Upper lobe of left lung (tissue), 6 donors: ENCODE data around the gene LAMA2. TPM values are rescaled to one million over a fixed set of nuclear protein-coding genes. Genes with fewer than 3 reads are reported as not detected.

Experiments used
- ATAC-seq, 2 donors: fragments of 200-7000 bp; cut with Tn5 transposase; one replicate each; pipeline ENCODE4 v1.9.1; 2022; ENCODE audit warnings: mild to moderate bottlenecking in 2 of 2, moderate library complexity in 2 of 2; ENCODE audit not compliant: low FRiP score in 2 of 2
- DNase-seq, 2 donors: peaks; one replicate each; pipeline ENCODE4 v3.0.0-alpha.2; 2019 to 2020
- H3K27ac ChIP-seq, 4 donors: fragments of 200-600 bp; sonication (generic); one replicate each; pipeline ENCODE4 v1.5.1; 2016 to 2019
- H3K27me3 ChIP-seq, 4 donors: fragments of 200-600 bp; sonication (generic); one replicate each; pipeline ENCODE4 v1.5.1; 2017 to 2019
- H3K36me3 ChIP-seq, 4 donors: fragments of 200-600 bp; sonication (generic); one replicate each; pipeline ENCODE4 v1.5.1; 2016 to 2019
- H3K4me1 ChIP-seq, 4 donors: fragments of 200-600 bp; sonication (generic); one replicate each; pipeline ENCODE4 v1.5.1; 2018 to 2019
- H3K4me3 ChIP-seq, 4 donors: fragments of 200-600 bp; sonication (generic); one replicate each; pipeline ENCODE4 v1.5.1; 2017 to 2019; ENCODE audit warnings: mild to moderate bottlenecking in 2 of 4, moderate library complexity in 1 of 4
- H3K9me3 ChIP-seq, 4 donors: fragments of 200-600 bp; sonication (generic); one replicate each; pipeline ENCODE4 v1.5.1; 2018 to 2019
- EP300 ChIP-seq, 4 donors: sonication (generic); formaldehyde crosslinking; IDR thresholded peaks; one replicate each; pipeline ENCODE4 v1.5.1; 2017; ENCODE audit warnings: antibody characterized with exemption in 4 of 4, control low read depth in 2 of 4
- POLR2A ChIP-seq, 4 donors: fragments of 450-650 bp; IDR thresholded peaks; one replicate each; pipeline ENCODE4 v1.5.1; 2016 to 2017; ENCODE audit warnings: antibody characterized with exemption in 4 of 4, mild to moderate bottlenecking in 2 of 4
- POLR2AphosphoS5 ChIP-seq, 2 donors: sonication (generic); formaldehyde crosslinking; IDR thresholded peaks; one replicate each; pipeline ENCODE4 v1.5.1; 2017; ENCODE audit warnings: antibody characterized with exemption in 2 of 2
- WGBS, 2 donors: methylation state at CpG; one replicate each; pipeline ENCODE4 v1.1.5; 2017 to 2018; 5-methylcytosine and 5-hydroxymethylcytosine counted together
- total RNA-seq, 6 donors: library from RNA; depleted of rRNA in 4 of 6; stranded (reverse); fragments of >200 nt in 4 of 6; gene quantifications; one replicate each; pipeline versions ENCODE4 v1.1.0 to v1.2.1, GENCODE V29; 2016 to 2021
- TF ChIP-seq, protein P1 (sequence below), 6 experiments: fragments of 450-650 bp in 4 of 6; fragments of 200-600 bp in 2 of 6; sonication (generic) in 2 of 6; IDR thresholded peaks; one replicate each; pipeline ENCODE4 v1.5.1; 2016 to 2019; ENCODE audit warnings: antibody characterized with exemption in 6 of 6
- donor health status: DM: no; HTN: no; CAD: no; lungs with moderate emphysema.
- donor health status: DM: no; HTN: yes; CAD: no; lungs with severe emphysema.

LAMA2 gene
- total RNA-seq, 6 donors from 2014 or later, result 41.9 to 82.8 (median 62.4) TPM

DNA sequence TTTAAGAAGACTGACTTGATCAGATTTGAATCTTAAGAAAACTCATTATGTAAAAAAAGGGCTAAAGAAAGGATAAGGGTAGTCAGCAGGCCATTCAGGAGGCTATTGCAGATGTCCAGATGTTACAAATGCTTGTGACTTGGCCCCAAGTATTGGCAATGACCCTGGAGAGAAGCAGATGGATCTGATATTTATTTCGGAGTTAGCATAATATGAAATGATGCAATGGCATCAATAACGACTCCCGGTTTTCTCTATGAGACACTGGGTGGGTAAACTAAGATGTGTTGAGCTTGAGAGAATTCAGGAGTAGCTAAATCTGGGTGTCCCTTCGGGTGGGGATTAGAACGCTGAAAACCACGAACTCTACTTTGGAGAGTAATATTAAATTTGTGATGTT is 149.7 kb downstream of the LAMA2 start:
- 79 to 83% methylated on average over 6 of the region's 6 CpGs for WGBS, 2 donors
- Histone ChIP-seq H3K27me3 (no peaks in the 10 kb centered on the region), H3K36me3 (no peaks in the 10 kb centered on the region), H3K27ac (no peak overlapping the region), H3K9me3 (no peaks in the 10 kb centered on the region), H3K4me1 (no peaks in the 10 kb centered on the region), H3K4me3 (no peak overlapping the region)
- peak in 1 of 2 donors; percentile 74 for ATAC-seq
- TF ChIP-seq EP300 (IDR thresholded peaks at IDR 0.05) (no peak), POLR2A (IDR thresholded peaks at IDR 0.05) (no peak), POLR2AphosphoS5 (IDR thresholded peaks at IDR 0.05) (no peak)
- TF ChIP-seq, protein P1, sequence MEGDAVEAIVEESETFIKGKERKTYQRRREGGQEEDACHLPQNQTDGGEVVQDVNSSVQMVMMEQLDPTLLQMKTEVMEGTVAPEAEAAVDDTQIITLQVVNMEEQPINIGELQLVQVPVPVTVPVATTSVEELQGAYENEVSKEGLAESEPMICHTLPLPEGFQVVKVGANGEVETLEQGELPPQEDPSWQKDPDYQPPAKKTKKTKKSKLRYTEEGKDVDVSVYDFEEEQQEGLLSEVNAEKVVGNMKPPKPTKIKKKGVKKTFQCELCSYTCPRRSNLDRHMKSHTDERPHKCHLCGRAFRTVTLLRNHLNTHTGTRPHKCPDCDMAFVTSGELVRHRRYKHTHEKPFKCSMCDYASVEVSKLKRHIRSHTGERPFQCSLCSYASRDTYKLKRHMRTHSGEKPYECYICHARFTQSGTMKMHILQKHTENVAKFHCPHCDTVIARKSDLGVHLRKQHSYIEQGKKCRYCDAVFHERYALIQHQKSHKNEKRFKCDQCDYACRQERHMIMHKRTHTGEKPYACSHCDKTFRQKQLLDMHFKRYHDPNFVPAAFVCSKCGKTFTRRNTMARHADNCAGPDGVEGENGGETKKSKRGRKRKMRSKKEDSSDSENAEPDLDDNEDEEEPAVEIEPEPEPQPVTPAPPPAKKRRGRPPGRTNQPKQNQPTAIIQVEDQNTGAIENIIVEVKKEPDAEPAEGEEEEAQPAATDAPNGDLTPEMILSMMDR (IDR thresholded peaks at IDR 0.05), result no peak
- DNase-seq, result no peak

DNA sequence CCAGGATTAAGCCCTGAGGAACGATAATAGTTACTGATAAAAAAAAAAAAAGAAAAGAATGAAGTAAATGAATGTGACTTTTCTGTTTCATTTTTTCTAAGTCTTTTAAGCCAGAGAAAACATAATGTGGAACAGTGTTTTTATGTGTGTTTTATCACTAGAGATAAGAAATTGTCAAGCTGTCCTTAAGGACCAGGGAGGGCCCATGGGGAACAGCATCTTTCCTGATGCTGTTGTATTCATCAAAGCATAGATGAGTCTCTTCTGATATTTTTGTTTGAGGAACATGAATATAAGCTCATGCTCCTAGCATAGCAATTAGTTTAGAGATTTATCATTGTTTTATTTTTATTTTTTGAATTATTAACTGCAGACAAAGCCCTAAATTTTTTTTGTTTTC is 150.2 kb downstream of the LAMA2 start:
- Histone ChIP-seq H3K27me3 (no peaks in the 10 kb centered on the region), H3K27ac (no peak overlapping the region), H3K36me3 (no peaks in the 10 kb centered on the region), H3K4me1 (no peaks in the 10 kb centered on the region), H3K4me3 (no peak overlapping the region), H3K9me3 (no peaks in the 10 kb centered on the region)
- WGBS, 2 donors, result 75 to 80% methylated on average over 1 of the region's 1 CpG
- ATAC-seq (no peak), DNase-seq (no peak)
- TF ChIP-seq, protein P1 (IDR thresholded peaks at IDR 0.05), result no peak
- TF ChIP-seq POLR2AphosphoS5 (IDR thresholded peaks at IDR 0.05), result no peak

DNA sequence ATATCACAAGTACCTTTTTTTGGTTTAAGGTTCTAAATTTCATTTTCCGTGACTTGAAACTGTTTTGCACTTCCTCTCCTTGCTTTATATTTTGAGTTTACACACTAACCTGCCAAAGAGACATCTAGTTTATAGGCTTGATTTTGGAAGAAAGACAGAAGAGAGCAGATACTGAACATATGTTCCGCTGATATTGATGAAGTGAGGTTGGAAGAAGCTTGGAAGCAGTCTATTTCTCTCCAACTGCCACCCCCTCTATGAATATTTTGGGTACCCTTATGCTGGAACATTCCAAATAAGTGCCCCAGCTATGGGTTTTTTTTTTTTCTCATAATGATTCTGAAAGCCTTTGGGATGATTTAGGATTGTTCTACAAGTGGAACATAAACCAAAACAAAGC is 150.6 kb downstream of the LAMA2 start:
- WGBS, 2 donors, result 89 to 90% methylated on average over 2 of the region's 2 CpGs
- no peak for TF ChIP-seq EP300 (IDR thresholded peaks at IDR 0.05)
- TF ChIP-seq, protein P1 (IDR thresholded peaks at IDR 0.05), result no peak
- no peak for TF ChIP-seq POLR2AphosphoS5 (IDR thresholded peaks at IDR 0.05)
- no peak for TF ChIP-seq POLR2A (IDR thresholded peaks at IDR 0.05)

DNA sequence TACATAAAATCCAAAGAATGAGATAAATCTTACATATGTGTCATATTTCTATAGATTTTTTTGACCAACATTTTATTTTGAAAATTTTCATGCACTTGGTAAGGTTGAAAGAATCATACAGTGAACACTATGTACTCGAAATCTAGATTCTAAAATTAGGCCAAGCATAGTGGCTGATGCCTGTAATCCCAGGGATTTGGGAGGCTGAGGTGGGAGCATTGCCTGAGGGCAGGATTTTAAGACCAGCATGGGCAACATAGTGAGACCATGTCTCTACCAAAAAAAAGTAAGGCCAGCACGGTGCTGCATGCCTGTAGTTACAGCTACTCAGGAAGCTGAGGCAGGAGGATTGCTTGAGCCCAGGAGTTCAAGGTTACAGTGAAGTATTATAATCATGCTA is 158.6 kb downstream of the LAMA2 start:
- TF ChIP-seq, protein P1 (IDR thresholded peaks at IDR 0.05), result no peak
- TF ChIP-seq EP300 (IDR thresholded peaks at IDR 0.05), result no peak
- no peak for TF ChIP-seq POLR2A (IDR thresholded peaks at IDR 0.05)
- TF ChIP-seq POLR2AphosphoS5 (IDR thresholded peaks at IDR 0.05), result no peak
- peaks cover 0 to 9% (median 3%) of the 10 kb centered on the region in 4 donors for H3K9me3 ChIP-seq
- no peaks in the 10 kb centered on the region for H3K27me3 ChIP-seq
- no peak overlapping the region for H3K27ac ChIP-seq
- no peaks in the 10 kb centered on the region for H3K4me1 ChIP-seq
- ATAC-seq (no peak), DNase-seq (no peak)
- no peaks in the 10 kb centered on the region for H3K36me3 ChIP-seq
- no peak overlapping the region for H3K4me3 ChIP-seq
- 66 to 74% methylated on average over 2 of the region's 2 CpGs for WGBS, 2 donors

More for the DNA sequence above, 150.6 kb downstream of the LAMA2 start:
- Histone ChIP-seq H3K27ac (no peak overlapping the region), H3K36me3 (no peaks in the 10 kb centered on the region), H3K9me3 (no peaks in the 10 kb centered on the region), H3K4me3 (no peak overlapping the region), H3K4me1 (no peaks in the 10 kb centered on the region), H3K27me3 (no peaks in the 10 kb centered on the region)
- no peak for ATAC-seq
- no peak for DNase-seq

DNA sequence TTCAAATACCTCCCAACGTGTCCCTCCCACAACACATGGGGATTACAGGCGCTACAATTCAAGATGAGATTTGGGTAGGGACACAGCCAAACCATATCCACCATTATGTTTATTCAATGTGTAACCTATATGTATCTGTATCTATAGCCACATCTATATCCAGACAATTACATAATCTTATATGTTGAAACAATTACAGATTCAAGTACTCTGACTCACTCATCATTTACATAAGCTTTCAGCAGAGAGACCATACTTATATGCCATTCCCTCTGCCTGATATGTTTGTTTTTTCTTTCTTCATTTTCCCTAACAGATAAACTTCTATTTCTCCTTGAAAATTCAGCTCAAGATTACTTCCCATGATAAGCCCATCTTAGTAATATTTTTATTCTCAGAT is 163.6 kb downstream of the LAMA2 start:
- DNase-seq (no peak), ATAC-seq (no peak)
- TF ChIP-seq POLR2A (IDR thresholded peaks at IDR 0.05), result no peak
- no peak overlapping the region for H3K4me3 ChIP-seq
- H3K27me3 ChIP-seq, result no peaks in the 10 kb centered on the region
- 87 to 91% methylated on average over 2 of the region's 2 CpGs for WGBS, 2 donors
- peaks cover 0 to 9% (median 3%) of the 10 kb centered on the region in 4 donors for H3K9me3 ChIP-seq
- H3K4me1 ChIP-seq, result no peaks in the 10 kb centered on the region
- H3K27ac ChIP-seq, result no peak overlapping the region
- peaks cover 0 to 2% (median 0%) of the 10 kb centered on the region in 4 donors for H3K36me3 ChIP-seq
